GM18511 (cell line): ENCODE measurements around the gene ITGB1BP1.

Experiments used
- ATAC-seq: cut with Tn5 transposase; IDR thresholded peaks from one replicate; pipeline ENCODE4 v1.9.1; 2021; ENCODE audit warnings: mild to moderate bottlenecking, moderate library complexity; ENCODE audit not compliant: unreplicated experiment

ITGB1BP1 gene, protein sequence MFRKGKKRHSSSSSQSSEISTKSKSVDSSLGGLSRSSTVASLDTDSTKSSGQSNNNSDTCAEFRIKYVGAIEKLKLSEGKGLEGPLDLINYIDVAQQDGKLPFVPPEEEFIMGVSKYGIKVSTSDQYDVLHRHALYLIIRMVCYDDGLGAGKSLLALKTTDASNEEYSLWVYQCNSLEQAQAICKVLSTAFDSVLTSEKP

DNA sequence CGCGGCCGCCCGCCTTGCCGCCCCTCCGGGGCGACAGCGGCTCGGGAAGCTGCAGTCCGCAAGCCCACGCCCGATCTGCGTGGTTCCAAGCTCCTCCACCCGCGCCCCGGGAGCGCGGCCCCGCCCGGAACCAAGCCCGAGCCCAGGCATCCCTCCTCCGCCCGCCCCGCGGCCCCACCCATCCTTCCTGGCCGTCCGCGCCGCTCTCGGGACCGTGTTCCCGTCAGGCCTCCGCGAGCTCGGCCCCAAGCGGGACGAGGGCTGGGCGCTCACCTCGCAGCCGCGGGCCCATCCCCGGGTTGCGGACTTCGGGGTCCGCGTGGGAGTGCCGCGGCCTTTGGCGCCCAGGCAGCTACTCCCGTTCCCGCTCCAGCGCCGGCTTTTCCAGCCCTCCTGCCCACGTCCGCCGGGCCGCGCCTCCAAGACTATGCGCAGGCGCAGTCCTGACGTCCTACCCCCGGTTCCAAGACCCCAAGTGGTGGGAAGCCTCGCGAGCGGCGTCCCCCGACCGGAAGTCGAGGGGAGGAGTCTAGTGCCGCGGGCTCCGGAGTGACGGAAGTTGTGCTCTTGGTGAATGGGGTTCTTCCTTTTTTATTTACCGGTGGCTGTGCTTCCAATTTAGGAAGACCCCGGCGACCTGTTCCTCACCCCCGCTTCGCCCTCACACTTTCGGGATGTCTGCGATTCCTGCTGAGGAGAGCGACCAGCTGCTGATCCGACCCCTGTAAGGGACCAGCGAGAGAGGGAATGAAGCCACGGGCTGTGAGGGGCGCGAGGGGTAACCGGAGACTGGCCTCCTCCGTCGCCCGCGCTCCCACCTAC is at the start of gene ITGB1BP1, which contains the start of gene CPSF3:
Gene ITGB1BP1 (minus strand): TSS at position 429 of the 822 bp plus-strand sequence. CDS start 4,831 bp downstream, outside the sequence.
Gene CPSF3 (plus strand): TSS at position 555 of the 822 bp plus-strand sequence. CDS start 120 bp downstream, at position 675.
- peak; percentile 87 for ATAC-seq

DNA sequence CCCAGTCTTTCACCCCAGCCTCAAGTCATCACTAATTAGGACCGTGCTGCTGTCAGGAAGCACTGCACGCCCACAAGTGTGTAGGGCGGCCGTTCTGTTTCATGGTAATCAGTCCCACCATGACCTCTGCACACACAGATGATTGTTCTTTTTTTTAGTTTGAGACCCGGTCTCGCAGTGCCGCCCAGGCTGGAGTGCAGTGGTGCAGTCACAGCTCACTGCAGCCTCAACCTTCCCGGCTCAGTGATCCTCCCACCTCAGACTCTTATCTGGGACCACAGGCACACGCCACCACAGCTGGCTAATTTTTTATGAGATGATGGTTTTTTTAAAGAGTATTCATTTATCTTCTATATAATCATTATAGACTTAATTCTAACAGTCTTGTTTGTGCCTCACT is 49.2 kb upstream of the ITGB1BP1 start:
- no peak for ATAC-seq

DNA sequence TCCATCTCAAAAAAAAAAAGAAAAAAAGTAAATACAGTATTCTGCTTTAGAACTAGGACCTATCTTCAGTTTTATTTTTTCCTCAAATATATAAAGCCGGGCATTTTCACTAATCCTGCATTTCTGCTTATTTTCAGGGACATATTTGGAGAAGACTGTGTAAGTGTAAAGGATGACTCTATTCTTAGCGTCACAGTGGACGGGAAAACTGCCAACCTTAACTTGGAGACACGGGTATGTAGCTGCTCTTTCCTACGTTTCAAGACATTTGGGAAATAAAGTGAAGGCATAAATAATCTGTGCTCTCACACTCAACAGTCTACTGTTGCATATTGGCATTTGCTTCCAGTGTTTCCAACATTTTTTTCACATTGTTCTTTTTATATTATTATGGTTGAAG is 47.9 kb upstream of the ITGB1BP1 start:
- no peak for ATAC-seq

DNA sequence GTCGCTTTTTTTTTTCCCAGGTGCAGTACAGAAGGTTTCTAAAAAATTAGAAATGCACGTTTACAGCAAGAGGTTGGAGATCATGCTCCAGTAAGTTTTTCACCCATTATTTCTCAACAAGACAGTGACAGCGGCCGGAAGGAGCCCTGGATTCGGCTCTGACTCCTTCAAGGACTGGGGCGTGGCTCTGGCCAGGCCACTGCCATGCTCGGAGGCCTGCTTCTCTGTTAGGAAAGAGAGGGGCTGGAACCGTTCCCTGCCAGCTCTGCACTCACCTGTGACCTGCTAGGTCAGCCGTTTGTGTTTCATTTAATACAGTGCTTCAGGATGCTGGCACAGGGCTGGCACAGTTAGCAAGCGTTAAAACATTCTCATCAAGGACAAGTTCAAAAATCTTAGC is 44.4 kb upstream of the ITGB1BP1 start:
- ATAC-seq: no peak

DNA sequence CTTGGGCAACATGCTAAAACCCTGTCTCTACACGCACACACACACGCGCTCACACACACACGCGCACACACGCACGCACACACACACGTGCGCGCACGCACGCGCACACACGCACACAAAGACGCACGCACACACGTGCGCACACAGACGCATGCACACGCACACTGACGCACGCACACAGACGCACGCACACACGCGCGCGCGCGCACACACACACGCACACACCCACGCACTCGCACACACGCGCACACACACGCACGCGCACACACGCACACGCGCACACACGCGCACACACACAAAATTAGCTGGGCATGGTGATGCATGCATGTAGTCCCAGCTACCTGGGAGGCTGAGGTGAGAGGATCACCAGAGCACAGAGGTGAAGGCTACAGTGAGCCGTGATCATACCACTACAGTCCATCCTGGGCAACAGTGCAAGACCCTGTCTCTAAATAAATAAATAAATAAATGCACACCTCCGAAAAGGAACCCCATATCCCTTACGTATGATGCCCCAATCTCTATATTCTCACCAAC is 42.9 kb upstream of the ITGB1BP1 start:
- no peak for ATAC-seq

DNA sequence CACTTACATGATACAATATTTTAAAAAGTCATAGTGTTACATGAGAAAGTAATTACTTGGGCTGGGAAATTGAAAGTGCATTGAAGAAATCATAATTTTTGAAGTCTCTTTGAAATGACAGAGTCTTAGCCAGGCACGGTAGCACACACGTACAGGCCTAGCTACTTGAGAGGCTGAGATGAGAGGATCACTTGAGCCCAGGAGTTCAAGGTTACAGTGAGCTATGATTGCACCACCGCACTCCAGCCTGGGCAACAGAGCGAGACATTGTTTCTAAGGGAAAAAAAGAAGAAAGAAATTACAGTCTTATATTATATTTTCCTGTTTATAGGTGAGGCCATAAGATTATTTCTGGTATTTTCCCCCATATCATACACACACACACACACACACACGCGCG is 41.8 kb upstream of the ITGB1BP1 start:
- no peak for ATAC-seq

DNA sequence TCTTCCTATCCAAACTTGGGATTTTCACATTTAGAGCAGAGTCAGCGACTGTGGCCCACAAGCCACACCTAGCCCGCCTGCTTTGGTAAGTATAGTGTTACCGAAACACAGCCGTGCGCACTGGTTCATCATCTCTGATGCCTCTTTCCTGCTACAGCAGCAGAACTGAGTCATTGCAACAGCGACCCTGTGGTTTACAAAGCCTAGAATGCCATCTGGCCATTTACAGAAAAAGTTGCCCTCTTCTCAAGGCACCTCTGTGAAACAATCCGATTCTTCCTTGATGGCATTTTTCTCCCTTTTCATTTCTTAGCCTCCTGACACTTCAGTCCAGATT is 40.3 kb upstream of the ITGB1BP1 start:
- peak; percentile 99 for ATAC-seq

DNA sequence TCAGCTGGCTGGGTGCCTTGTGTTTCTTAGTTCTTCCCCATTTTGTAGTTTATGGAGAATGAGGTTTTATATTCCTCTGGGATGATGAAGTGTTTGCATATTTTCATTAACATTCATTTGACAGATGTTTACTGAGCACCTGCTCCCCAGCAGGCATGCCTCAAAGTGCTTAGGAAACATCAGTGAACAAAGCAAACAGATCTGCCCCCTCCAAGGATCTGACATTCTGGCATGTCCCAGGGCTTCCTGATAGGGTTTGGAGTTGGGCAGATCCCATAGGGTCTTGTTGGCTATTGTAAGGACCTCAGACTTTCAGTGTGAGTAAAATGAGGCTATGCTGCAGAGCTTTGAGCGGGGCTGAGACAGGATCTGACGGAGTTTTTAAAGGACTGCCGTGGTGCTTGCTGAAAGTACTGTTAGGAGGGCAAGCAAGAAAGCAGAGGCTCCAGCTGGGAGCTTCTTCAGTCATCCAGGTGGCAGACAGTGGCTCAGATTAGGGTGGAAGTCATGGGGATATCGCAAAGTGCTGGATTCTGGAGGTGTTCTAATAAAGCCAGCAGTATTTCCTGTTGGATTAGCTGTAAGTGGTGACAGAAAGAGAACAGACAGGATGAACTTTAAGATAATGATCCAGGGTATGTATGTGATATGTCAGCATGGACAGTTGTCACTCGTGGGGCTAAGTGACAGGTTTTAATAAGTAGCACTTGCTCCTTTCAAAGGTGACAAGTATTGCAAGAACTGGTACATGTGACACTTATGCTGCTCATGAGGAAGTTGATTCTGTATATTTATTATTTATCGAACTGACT is 39.8 kb upstream of the ITGB1BP1 start:
- ATAC-seq: no peak

DNA sequence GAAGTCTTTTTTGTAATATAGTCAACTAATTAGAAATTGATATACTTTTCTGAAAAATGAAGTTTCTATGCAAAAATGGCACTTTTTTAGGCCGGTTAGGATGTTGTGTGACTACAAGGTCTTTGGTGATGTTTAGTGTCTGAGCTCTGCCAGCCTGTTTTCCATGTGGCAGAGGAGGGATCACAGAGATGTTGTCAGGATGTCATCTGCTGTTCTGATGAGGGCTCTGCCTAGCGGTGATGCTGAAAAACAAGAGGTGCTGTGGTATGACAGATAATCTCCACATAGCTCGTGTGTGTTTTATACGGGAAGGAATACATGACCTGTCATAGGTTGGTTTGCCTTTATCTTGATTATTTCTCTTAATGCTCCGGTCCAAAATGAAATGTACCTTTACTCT is 39.0 kb upstream of the ITGB1BP1 start:
- no peak for ATAC-seq

DNA sequence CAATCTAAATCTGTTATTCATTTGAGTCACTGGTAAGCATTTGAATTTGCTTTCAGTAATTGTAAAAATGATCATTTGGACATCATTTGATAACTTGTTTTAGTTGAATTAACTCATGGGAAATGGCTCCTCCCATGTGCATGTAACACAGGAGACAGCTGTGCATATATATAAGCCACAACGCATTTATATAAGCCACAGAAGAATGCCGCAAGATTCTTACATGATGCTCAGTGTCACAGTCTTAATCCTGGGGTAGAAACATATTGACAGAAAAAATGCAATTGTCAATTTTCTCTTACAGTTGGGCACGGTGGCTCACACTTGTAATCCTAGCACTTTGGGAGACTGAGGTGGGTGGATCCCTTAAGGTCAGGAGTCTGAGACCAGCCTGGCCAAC is 37.8 kb upstream of the ITGB1BP1 start:
- no peak for ATAC-seq

DNA sequence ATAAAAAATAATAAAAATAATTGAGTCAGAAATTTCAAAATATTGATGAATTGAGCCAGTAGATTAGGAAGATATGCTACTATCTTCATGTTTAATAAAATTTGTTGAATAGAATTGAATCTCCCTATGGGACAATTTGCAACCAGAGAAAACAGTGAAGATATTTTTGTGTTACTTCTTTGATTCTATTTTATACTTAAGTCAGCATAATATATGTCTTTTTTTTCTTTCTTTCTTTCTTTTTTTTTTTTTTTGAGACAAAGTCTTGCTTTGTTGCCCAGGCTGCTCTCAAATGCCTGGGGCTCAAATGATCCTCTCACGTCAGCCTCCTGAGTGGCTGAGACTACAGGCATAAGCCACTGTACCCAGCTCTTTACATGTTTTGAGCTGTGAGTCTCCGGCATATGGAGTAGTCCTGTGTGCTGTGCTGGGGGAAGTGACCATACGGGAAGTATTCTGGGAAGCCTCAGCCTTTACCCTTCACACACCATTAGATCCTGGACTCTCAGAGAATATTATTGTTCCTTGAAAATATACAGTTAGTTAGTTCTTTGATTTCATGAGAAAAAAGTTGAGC is 37.2 kb upstream of the ITGB1BP1 start:
- ATAC-seq: no peak

DNA sequence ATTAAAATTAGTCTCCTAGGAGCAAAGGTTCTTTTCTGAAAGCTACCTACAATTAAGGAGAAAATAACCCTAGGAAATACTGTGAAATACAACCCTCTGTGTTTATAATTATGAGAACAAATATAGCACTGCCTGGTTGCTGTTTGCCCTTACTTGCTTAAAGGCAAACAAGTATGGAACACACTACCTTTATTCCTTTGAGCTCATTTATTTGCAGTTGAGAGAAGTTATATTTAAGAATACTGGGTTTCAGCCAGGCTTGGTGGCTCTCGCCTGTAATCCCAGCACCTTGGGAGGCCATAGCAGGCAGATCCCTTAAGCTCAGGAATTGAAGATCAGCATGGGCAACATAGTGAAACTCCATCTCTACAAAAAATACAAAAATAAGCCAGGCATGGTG is 27.9 kb upstream of the ITGB1BP1 start:
- ATAC-seq: no peak

DNA sequence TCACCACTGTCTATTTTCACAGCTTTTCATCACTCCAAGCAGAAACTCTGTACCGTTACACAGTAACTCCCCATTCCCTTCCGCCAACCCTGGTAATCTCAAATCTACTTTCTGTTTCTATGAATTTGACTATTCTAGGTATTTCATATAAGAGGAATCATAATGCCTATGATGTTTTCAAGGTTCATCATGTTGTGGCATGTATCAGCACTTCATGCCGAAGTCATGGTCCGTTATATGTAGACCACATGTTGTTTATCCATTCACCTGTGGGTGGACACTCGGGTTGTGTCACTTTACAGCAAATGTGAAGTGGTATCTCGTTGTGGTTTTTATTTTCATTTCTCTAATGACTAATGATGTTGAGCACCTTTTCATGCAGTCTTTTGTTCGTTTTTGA is 21.8 kb upstream of the ITGB1BP1 start:
- no peak for ATAC-seq

DNA sequence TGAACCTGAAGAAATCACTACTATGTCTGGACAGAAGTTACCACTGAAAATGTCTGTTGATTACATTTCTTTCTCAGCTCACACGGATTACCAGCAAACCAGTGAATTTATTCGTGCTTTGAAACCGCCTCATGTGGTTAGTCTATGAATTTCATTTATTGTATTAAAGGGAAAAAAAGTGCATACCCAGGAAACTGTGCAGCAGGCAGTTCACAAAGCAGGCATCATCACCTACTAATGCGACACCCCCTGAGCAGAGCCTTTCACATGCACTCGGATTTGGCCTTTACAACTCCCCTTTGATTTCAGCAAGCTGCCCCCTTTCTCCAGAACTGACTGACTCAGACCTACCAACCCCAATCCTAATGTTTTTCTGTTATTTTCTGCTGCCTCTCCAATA is 20.2 kb upstream of the ITGB1BP1 start:
- ATAC-seq: no peak

DNA sequence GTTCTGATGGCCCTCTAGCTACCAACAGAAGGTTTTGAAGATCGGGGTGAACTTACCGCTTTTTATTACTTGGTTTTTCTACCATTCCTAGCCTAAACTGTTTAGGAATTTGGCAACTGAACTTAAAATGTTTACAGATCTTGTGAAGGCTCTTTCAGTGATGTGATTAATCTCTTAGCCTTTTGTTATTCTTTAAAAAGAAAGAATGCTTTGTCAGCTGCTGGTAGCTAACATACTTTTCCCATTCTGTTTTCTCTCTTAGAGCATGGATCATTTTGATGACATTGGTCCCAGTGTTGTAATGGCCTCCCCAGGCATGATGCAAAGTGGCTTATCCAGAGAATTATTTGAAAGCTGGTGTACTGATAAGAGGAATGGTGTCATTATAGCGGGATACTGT is 18.2 kb upstream of the ITGB1BP1 start:
- no peak for ATAC-seq

DNA sequence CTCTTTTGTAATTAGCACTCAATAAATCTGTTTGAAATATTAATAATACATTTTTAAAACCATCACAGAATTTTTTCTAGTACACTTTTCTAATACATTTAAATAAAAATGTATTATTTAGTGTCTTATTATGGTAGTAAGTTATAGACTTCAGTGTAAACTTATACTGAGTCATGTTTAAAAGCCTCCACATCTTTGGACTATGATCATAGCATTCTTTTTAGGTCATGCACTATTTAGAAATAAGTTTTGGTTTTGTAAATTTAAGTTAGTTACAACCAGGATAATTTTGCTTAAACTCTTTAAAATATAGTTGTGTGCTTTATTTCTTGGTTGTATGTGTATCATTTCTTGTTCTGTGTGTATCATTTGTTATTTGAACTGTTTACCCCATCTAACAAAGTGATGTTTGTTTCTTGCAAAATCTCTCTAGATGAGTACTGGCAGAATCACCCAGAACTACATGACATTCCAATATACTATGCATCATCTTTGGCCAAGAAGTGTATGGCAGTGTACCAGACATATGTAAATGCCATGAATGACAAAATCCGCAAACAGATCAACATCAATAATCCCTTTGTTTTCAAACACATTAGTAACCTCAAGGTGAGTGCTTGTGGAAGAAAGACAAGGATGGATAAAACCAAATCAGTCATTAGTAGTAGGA is 16.9 kb upstream of the ITGB1BP1 start:
- no peak for ATAC-seq

DNA sequence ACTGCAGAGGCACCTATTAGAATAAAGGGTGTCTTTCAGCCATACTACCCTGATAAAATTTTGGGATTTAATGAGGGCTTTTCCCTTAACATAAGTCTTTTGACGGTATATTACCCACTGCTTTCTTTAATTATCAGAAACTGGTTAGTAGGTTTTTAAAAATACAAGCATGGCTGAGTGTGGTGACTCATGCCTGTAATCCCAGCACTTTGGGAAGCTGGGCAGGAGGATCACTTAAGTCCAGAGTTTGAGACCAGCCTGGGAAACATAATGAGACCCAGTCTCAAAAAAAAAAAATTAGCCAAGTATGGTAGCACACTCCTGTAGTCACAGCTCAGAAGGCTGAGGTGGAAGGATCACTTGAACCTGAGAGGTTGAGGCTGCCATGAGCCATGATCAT is 16.2 kb upstream of the ITGB1BP1 start:
- ATAC-seq: no peak

DNA sequence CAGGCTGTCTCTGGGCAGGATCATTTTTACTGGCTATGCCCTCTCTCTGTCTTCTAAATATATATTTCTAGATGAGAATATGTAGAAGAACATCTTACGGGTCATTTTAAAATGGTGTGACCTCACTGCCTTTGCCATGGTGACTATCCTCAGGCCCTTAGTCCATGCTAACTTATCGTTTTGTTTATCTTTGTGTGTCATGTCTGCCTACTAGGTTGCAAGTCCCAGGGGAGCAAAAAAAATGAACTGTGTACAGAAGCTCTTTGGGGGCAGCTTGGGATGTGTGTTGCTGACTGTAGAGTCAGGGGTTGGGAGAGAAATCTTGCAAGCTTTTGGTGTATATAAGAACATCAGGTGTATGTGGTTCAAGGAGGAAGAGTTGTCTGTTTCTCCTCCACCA is 11.2 kb upstream of the ITGB1BP1 start:
- ATAC-seq: no peak

DNA sequence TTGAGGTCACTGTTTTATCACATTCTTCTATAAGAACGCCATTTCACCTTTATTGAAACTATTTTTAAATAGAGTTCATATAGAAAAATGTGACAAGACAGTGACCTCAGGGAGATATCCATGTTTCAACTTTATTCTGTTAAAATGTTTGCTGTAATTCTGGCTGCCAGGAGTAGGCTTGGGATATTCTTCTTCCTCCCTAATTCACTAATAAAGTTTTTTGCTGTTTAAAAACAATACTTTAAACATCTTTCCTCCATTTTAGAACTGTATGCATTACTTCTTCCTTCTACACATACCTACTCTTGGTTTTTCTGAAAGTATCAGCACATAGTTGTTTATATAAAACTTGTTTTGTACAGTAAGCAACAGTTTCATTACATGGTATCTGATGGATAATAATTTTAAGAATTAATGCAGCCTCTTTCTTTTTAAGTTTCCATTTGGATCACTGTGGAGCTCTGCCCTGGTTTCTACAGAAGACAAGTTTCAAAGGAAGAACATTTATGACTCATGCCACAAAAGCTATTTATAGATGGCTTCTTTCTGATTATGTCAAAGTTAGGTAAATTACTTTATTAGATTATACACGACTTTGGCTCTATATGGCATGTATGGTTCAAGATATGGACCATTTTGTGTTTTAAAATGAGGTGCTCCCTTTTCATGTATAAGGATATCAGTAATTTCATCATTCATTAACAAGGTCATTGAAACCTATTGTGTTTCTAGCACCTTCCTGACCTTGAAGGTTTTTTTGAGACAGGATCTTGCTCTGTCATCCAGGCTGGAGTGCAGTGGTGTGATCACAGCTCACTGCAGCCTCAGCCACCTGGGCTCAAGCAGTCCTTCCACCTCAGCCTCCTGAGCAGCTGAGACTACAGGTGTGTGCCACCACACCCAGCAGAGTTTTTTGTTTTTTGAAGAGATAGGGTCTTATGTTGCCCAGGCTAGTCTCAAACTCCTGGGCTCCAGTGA is 7.3 kb upstream of the ITGB1BP1 start:
- no peak for ATAC-seq
